ENCODE results near the gene KITLG.
"Not testable (repeated sequence)": the region's sequence is repeated elsewhere in the genome, so short reads cannot be mapped to it uniquely, and the experiment has no call there.

The KITLG gene

GRCh38 chr12:88472248-88472647 lies 108.0 kb downstream of the KITLG start:
- no peak for DNase-seq

DNA sequence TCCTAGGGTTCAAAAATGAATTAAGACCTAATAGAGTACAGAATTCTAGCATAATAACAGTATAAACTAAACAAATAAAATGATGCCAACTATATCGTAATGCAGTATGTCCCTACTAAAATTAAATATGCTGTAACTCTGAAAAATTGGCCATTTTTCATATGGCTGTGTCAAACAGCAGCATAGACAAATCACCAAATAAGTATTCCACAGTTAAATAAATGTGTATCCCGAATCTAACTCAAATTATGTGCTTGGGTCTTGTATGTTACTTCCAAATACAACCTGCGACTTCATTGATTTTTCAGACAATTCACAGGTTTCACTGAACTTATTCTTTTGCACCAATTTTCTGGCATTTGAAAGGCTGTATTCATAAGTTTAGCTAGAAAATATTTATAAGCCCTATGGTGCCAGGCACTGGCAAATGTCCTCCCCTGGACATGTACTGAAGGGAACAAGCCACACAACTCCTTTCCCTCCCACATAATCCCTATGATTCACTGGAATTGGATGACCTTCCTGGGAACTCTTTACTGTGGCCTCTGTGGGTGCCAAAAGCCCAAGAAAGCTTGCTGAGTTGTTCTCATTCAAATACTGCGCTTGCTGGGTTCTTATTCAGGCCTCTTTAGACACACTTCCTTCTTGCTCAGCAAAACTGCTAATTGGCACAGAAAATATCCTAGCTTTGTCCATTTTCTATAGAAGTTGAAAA lies 108.8 kb downstream of the KITLG start:
- no peak for DNase-seq

DNA sequence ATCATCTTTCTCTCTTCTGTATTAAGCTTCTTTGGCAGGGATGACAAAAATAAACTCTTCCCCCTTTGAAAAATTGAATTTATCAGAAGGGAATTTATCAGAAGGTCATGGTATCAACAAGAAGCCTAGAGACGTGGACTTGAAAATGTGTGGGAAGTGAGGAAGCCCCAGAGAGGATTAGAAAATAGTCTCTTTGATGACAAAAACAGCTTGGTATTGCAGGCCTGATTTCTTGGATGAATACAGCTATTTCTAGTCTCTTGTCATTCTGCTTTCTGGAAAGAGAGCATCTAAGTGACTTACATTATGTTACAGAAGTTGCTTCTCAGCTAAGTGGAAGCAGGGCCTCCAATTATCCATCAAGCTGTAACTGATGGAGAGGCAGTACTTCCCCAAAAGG lies 111.1 kb downstream of the KITLG start:
- no peak for DNase-seq

- no peak for DNase-seq
These were observed 111.7 kb downstream of the KITLG start for GRCh38 chr12:88468581-88468980.

GRCh38 chr12:88466708-88467107 lies 113.6 kb downstream of the KITLG start:
- not testable (repeated sequence) for DNase-seq

- no peak for DNase-seq
These were observed 121.9 kb downstream of the KITLG start for GRCh38 chr12:88458327-88458726.

- DNase-seq = no peak
These were observed 126.9 kb downstream of the KITLG start for GRCh38 chr12:88453323-88453722.

GRCh38 chr12:88451205-88451604 lies 129.1 kb downstream of the KITLG start:
- DNase-seq = no peak

DNA sequence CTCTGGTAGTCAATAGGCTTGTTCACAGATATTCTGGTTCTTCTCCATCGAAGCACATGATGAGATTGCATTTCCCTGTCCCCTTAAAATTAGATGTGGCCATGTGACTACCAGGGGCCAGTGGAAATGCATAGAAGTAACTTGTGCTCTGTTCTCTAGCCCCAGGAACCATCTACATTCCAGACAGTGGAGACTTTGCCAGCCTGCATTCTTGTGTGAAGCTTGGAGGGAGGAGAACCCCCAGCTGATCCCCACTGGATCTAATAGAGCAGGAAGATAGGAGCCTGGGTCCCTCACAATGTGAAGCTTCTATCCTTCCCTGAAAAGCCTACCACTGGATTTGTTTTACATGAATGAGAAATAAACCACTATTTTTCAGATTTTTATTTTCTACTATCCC lies 130.1 kb downstream of the KITLG start:
- DNase-seq = no peak

DNA sequence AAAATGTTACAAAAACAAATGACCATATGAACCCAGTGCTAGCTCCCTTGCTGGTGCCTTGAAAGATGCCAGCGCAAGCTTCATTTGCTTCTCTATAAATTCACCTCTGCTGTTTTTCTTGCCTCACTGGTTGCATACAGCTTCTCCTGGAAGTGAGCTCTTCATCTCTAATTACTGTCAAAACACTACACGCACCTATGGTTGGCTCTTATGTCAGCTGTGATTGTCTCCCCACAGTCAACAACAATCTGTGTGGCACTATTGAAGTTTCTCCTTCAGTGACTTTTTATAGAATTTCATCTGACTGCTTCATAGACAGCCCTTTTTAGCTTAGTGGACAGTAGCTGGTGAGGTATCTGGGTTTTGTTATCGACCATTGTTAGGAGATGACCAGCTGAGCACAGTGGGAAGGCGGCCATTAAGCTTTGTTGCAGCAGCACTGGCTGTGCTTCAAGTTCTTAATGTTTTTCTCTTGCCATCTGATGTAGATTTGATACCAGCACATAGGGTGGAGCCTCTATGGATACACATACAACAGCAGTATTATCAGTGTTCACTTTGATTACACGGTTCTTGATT lies 131.8 kb downstream of the KITLG start:
- DNase-seq = no peak

DNA sequence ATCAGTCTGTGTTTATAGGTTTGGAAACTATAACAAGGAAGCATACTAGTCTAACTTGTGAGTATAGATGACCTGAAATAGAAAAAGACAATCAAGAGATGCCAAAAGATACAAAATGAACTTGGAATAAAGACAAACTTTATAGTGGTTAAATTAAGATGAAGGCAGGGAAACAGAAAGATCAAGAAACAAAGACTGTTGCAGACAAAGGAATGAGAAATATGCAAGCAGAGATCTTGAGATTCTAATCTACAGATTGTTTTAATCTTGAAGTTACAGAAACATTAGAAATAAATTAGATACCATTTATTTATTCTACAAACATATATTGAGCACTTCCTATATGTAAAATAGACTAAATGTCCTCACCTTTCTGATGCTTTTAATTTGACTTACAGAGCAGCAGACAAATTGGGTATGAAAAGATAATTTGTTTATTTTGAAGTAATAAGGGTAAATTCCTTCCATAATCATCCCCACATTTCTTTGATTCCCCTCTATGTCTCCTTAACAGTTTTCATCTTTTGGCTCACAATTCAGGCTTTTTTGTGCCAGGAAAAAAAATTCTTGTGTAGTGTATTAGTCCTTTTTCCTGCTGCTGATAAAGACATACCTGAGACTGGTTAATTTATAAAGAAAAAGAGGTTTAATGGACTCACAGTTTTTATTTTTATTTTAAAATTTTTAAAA lies 134.4 kb downstream of the KITLG start:
- DNase-seq = no peak

- DNase-seq = no peak
These were observed 135.8 kb downstream of the KITLG start for GRCh38 chr12:88444481-88444880.
